Measurements from ENCODE around the gene WDR27. TPM values are rescaled to one million over a fixed set of nuclear protein-coding genes. Genes with fewer than 3 reads are reported as not detected.

The WDR27 gene
- total and polyA plus RNA-seq, 2 experiments from 2014 or later, result 27.7 to 29.7 TPM

DNA sequence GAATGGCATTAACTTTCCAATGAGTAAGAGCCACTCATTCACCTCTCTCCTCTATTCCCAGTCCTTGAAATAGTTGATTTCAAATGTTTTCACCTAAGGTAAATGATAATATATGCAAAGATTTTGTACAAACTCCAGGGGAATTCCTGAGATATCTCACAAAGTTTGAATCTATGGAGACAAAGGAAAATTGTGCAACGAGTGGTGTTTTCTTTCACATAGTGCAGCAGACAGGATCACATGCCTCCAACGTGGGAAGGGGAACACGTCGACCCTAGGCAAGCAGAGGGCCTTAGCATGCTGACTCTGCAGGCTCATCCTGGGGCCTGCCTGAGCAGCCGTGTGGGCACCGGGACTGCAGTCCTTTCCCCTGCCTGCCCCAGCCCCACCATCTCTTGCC lies 252.6 kb downstream of the WDR27 start:
- no peaks in the 10 kb centered on the region for H3K79me2 ChIP-seq
- 84% methylated on average over 6 of the region's 6 CpGs for WGBS (ENCODE audit: low lambda C conversion rate, missing lambda C conversion rate)
- H3K4me1 ChIP-seq (ENCODE audit: insufficient read depth), result peaks cover 4% of the 10 kb centered on the region
- no peaks in the 10 kb centered on the region for H3K9me3 ChIP-seq (ENCODE audit: low read depth)
- TF ChIP-seq EZH2 (IDR thresholded peaks at IDR 0.05; ENCODE audit: borderline replicate concordance), result no peak
- TF ChIP-seq EZH2phosphoT487 (IDR thresholded peaks at IDR 0.05; ENCODE audit: low read depth, severe bottlenecking, unreplicated experiment), result no peak
- no peak overlapping the region for H3K4me2 ChIP-seq
- H3K27ac ChIP-seq, result no peak overlapping the region
- no peaks in the 10 kb centered on the region for H3K9me2 ChIP-seq (replicated peaks; ENCODE audit: insufficient read depth)
- no peaks in the 10 kb centered on the region for H4K20me1 ChIP-seq (ENCODE audit: insufficient read depth, poor library complexity, severe bottlenecking)
- H3K4me3 ChIP-seq, result no peak overlapping the region
- no peaks in the 10 kb centered on the region for H3K27me3 ChIP-seq
- no peak for DNase-seq (ENCODE audit: low spot score)
- no peaks in the 10 kb centered on the region for H3K36me3 ChIP-seq (replicated peaks; ENCODE audit: insufficient read depth, low read depth)
- no peak overlapping the region for H2AFZ ChIP-seq

DNA sequence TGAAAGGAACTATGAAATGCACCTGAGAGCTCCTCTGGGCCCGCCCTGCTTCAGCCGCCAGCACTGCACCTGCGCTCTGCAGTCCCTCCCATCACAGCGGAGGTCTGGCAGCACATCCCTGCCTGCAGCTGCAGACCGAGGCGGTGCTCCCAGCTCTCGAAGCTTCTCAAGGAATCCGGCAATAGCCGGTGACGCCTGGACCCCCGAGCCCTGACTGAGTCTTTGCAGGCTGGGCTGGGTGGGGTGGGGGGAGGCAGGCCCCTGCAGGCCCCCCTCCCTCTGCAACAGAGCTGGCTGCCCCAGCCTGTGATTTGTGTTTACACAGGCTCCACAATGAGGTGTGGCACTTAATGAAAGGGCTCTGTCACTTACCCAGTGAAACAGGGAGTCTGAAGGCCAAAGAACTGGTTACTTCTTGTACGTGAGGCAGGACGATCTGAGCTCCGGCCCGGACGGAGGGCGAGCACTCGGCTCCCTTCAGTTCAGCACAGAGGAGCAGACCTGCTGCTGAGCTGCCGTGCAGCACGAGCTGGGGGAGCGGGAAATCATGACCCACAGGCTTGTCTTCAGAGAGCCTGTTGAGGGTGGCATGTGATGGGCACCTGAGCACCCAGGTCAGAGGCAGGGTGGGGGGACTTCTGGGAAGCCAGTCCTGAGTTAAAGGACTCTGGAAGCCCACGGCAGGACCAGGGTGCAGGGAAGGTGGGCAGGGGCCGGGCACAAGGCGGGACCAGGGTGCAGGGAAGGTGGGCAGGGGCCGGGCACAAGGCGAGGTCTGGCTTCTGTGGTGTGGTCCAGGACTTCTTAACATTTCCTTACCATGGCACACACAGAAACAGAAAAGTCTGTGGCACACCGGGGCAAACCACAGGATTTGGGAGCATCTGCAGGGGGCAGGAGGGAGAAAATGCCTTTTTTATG lies 255.9 kb downstream of the WDR27 start:
- H3K4me1 ChIP-seq (ENCODE audit: insufficient read depth), result no peaks in the 10 kb centered on the region
- no peaks in the 10 kb centered on the region for H3K27me3 ChIP-seq
- no peaks in the 10 kb centered on the region for H4K20me1 ChIP-seq (ENCODE audit: insufficient read depth, poor library complexity, severe bottlenecking)
- DNase-seq (ENCODE audit: low spot score), result peak; percentile 57
- H3K79me2 ChIP-seq, result no peaks in the 10 kb centered on the region
- TF ChIP-seq, protein P1, sequence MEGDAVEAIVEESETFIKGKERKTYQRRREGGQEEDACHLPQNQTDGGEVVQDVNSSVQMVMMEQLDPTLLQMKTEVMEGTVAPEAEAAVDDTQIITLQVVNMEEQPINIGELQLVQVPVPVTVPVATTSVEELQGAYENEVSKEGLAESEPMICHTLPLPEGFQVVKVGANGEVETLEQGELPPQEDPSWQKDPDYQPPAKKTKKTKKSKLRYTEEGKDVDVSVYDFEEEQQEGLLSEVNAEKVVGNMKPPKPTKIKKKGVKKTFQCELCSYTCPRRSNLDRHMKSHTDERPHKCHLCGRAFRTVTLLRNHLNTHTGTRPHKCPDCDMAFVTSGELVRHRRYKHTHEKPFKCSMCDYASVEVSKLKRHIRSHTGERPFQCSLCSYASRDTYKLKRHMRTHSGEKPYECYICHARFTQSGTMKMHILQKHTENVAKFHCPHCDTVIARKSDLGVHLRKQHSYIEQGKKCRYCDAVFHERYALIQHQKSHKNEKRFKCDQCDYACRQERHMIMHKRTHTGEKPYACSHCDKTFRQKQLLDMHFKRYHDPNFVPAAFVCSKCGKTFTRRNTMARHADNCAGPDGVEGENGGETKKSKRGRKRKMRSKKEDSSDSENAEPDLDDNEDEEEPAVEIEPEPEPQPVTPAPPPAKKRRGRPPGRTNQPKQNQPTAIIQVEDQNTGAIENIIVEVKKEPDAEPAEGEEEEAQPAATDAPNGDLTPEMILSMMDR (IDR thresholded peaks at IDR 0.05; ENCODE audit: poor library complexity), result no peak
- TF ChIP-seq EZH2 (IDR thresholded peaks at IDR 0.05; ENCODE audit: borderline replicate concordance), result no peak
- no peaks in the 10 kb centered on the region for H3K9me3 ChIP-seq (ENCODE audit: low read depth)
- no peak overlapping the region for H3K4me3 ChIP-seq
- WGBS (ENCODE audit: low lambda C conversion rate, missing lambda C conversion rate), result 85% methylated on average over 27 of the region's 27 CpGs
- H3K4me2 ChIP-seq, result peak overlapping the region; percentile 66
- H3K9me2 ChIP-seq (replicated peaks; ENCODE audit: insufficient read depth), result no peaks in the 10 kb centered on the region
- H3K36me3 ChIP-seq (replicated peaks; ENCODE audit: insufficient read depth, low read depth), result no peaks in the 10 kb centered on the region
- H3K27ac ChIP-seq, result peak overlapping the region; percentile 55
- no peak overlapping the region for H2AFZ ChIP-seq

DNA sequence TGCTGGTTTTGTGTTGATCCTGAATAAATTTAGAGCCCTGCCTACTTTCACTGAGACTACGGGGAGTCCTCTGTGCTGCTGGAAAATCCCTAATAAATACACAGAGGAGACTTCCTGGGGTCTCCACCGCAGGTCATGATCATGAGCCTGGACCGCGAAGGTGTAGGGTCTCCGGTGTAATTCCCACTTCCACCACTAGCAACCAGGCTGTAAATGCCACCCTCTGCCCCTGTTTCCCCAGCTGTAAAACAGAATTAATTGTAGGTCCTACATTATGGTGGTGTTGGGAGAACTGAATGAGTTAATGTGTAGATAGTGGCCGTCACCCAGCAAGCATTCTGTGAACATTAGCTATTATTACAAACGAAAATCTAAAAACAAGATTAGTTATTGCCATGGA lies 256.6 kb downstream of the WDR27 start:
- Histone ChIP-seq H3K27ac (no peak overlapping the region), H3K9me3 (ENCODE audit: low read depth) (no peaks in the 10 kb centered on the region), H3K9me2 (replicated peaks; ENCODE audit: insufficient read depth) (no peaks in the 10 kb centered on the region), H3K36me3 (replicated peaks; ENCODE audit: insufficient read depth, low read depth) (no peaks in the 10 kb centered on the region), H3K4me1 (ENCODE audit: insufficient read depth) (no peaks in the 10 kb centered on the region), H3K4me3 (no peak overlapping the region), H3K4me2 (peak overlapping the region; percentile 66), H2AFZ (no peak overlapping the region), H4K20me1 (ENCODE audit: insufficient read depth, poor library complexity, severe bottlenecking) (no peaks in the 10 kb centered on the region), H3K79me2 (no peaks in the 10 kb centered on the region), H3K27me3 (no peaks in the 10 kb centered on the region)
- no peak for DNase-seq (ENCODE audit: low spot score)
- 89% methylated on average over 7 of the region's 7 CpGs for WGBS (ENCODE audit: low lambda C conversion rate, missing lambda C conversion rate)
- TF ChIP-seq EZH2phosphoT487 (IDR thresholded peaks at IDR 0.05; ENCODE audit: low read depth, severe bottlenecking, unreplicated experiment) (no peak), EZH2 (IDR thresholded peaks at IDR 0.05; ENCODE audit: borderline replicate concordance) (no peak)
- TF ChIP-seq, protein P1 (IDR thresholded peaks at IDR 0.05; ENCODE audit: poor library complexity), result no peak

DNA sequence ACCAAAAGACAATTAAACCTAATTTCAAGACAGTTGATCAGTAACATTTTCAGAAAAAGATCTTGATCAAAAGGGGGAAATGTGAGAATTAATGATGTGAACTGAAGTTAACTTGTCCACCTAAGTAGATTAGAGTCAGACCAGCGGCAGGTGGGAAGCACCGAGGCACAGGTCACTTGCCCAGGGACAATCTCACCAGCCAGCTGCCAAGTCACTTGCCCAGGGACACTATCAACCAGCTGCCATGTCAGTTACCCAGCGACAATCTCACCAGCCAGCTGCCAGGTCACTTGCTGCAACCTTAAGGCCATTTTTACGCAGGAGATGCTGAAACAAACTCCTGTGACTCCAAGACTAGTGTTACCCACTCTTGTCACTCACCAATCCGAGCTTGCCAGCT lies 260.5 kb downstream of the WDR27 start:
- H3K4me2 ChIP-seq, result no peak overlapping the region
- WGBS (ENCODE audit: low lambda C conversion rate, missing lambda C conversion rate), result 94% methylated on average over 5 of the region's 5 CpGs
- H3K27ac ChIP-seq, result no peak overlapping the region
- H3K4me1 ChIP-seq (ENCODE audit: insufficient read depth), result no peaks in the 10 kb centered on the region
- no peaks in the 10 kb centered on the region for H4K20me1 ChIP-seq (ENCODE audit: insufficient read depth, poor library complexity, severe bottlenecking)
- H3K27me3 ChIP-seq, result no peaks in the 10 kb centered on the region
- H3K9me2 ChIP-seq (replicated peaks; ENCODE audit: insufficient read depth), result no peaks in the 10 kb centered on the region
- H3K36me3 ChIP-seq (replicated peaks; ENCODE audit: insufficient read depth, low read depth), result no peaks in the 10 kb centered on the region
- H3K79me2 ChIP-seq, result no peaks in the 10 kb centered on the region
- no peak overlapping the region for H2AFZ ChIP-seq
- TF ChIP-seq, protein P1 (IDR thresholded peaks at IDR 0.05; ENCODE audit: poor library complexity), result no peak
- TF ChIP-seq EZH2 (IDR thresholded peaks at IDR 0.05; ENCODE audit: borderline replicate concordance), result no peak
- TF ChIP-seq EZH2phosphoT487 (IDR thresholded peaks at IDR 0.05; ENCODE audit: low read depth, severe bottlenecking, unreplicated experiment), result no peak
- DNase-seq (ENCODE audit: low spot score), result no peak
- no peak overlapping the region for H3K4me3 ChIP-seq
- no peaks in the 10 kb centered on the region for H3K9me3 ChIP-seq (ENCODE audit: low read depth)
